Measurements from ENCODE around the gene CD58.
A peak's percentile ranks its signal among the peaks of the same experiment; 100 is the strongest.

CD58 gene

DNA sequence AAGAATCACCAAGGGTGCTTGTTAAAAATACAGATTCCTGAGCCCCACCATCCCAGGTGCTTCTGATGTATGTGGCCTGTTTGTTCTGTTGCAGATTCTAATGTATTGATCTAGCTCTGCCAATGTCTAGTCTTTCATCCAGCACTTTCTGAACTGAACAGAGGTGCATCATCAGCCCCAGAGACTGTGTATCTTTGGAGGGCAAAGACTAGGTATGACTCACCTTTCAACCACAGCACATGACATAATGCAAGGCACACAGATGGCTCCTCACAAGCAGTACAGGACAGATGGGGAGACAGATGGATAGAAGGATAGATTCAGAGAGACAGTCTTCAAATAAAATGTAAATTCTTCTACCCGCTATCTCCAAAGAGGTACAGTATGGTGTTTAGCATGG, 32.3 kb downstream of the CD58 start:
- peak; percentile 43 for DNase-seq (ENCODE audit: low spot score)

- no peak for DNase-seq (ENCODE audit: low spot score)
Observed at GRCh38 chr1:116537898-116538297, 32.9 kb downstream of the CD58 start.

GRCh38 chr1:116537040-116537831, 33.6 kb downstream of the CD58 start:
- DNase-seq (ENCODE audit: low spot score), result peak; percentile 25

GRCh38 chr1:116534014-116534739, 36.6 kb downstream of the CD58 start:
- no peak for DNase-seq (ENCODE audit: low spot score)

- no peak for DNase-seq (ENCODE audit: low spot score)
Observed at GRCh38 chr1:116533429-116533820, 37.4 kb downstream of the CD58 start.

GRCh38 chr1:116532671-116533428, 38.0 kb downstream of the CD58 start:
- DNase-seq (ENCODE audit: low spot score), result no peak

DNA sequence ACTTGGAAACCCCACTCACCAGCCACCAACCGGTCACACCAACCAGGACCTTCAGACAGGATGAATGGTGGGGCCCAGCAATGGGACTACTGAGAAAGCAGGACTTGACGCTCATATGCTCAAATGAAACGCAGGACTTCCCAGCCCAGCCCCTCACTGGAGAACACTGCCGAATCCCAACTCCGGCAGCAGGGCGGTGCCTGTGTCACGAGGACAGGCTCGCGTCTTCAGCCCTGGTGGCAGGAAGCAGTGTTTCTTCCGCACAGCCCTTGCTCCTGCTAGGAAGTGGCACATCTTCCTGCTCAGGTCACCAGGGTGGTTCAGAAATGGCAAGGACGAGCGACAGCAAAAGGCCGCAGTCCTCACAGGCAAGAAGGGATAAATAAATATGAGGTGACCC, 38.9 kb downstream of the CD58 start:
- DNase-seq (ENCODE audit: low spot score), result no peak

- no peak for DNase-seq (ENCODE audit: low spot score)
Observed at GRCh38 chr1:116529681-116530080, 41.1 kb downstream of the CD58 start.

GRCh38 chr1:116529199-116529631, 41.6 kb downstream of the CD58 start:
- no peak for DNase-seq (ENCODE audit: low spot score)

DNA sequence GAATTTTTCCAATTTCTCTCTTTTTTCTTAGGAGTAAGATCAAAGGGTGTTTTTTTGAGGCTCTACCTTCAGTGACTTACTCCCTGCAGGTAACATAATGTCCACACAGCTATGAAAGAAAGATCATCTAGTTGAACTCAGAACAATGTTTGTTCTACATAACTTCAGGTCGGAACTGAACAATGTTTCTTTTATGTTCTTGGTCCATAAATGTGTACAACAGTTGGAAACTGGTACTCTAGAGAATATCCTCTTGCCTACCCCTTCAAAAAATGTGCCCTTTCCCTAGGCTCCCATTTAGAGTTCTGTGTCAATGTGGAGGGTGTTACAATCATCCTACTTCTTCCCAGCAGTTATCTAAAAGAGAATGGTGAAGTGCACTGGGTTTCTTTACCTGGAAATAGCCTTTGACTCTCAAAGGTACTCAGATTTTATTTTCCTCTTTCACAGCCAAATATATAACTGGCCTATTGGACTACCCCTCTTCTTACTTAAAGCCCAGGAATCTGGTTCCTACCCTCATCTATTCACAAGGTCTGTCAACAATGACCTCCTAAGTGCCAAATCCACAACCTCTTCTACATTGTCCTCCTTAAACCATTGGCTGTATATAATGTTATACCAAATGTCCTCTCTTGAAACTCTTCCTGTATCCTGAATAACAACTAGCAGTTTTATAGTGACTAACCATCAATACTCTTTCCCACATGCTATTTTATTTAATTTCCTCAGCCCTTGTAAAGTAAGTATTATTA, 42.3 kb downstream of the CD58 start:
- DNase-seq (ENCODE audit: low spot score), result no peak

DNA sequence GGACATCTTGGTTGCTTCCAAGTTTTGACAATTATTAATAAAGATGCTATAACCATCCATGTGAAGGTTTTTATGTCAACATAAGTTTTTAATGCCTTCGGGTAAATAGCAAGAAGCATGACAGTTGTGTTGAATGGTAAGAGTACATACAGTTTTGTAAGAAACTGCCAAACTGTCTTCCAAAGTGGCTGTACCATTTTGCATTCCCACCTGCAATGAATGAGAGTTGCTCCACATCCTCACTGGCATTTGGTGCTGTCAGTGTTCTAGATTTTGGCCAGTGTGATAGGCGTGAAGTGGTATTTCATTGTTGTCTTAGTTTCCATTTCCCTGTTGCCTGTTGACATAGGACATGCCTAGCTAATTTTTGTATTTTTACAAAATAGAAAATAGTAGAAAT, 45.4 kb downstream of the CD58 start:
- DNase-seq (ENCODE audit: low spot score), result no peak

DNA sequence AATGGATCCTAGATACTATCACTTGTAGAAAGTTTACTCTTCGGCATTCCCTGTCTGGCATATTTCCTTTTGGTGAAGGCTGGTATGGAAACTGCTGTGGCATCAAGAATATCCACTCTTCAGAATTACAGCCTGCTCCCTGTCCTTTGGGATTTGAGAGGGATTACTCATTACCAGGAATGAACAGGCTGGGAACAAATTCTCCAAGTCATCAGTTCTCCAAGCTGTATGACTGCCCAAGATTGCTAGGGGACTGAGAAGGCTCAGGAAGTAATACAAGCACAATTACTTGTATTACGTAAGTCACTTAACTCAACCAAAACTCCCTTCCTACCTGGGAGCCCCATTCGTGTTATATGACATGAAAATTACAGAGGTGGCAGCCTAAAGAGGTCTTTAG, 49.6 kb downstream of the CD58 start:
- DNase-seq (ENCODE audit: low spot score), result no peak

GRCh38 chr1:116518400-116518799, 52.4 kb downstream of the CD58 start:
- DNase-seq (ENCODE audit: low spot score), result no peak

DNA sequence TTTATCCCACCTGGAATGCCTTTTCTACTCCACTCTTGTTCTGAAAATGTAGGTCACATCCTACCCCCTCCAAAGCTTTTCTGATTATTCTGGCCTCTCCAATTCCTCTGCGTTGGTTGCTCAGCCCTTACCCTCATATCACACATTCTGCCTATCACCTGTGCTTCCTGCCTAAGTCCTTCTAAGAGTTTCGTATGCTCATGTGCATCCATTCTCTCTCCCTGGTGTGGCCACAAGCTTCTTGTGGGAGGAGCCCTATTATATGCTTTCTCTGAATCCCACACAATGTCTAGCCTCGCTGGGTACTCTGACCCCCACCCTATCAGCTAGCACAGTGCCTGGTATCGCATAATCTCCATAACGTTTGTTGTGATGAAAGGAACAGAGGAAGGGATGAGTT, 54.2 kb downstream of the CD58 start:
- DNase-seq (ENCODE audit: low spot score), result no peak

- no peak for DNase-seq (ENCODE audit: low spot score)
Observed at GRCh38 chr1:116515702-116516101, 55.1 kb downstream of the CD58 start.

DNA sequence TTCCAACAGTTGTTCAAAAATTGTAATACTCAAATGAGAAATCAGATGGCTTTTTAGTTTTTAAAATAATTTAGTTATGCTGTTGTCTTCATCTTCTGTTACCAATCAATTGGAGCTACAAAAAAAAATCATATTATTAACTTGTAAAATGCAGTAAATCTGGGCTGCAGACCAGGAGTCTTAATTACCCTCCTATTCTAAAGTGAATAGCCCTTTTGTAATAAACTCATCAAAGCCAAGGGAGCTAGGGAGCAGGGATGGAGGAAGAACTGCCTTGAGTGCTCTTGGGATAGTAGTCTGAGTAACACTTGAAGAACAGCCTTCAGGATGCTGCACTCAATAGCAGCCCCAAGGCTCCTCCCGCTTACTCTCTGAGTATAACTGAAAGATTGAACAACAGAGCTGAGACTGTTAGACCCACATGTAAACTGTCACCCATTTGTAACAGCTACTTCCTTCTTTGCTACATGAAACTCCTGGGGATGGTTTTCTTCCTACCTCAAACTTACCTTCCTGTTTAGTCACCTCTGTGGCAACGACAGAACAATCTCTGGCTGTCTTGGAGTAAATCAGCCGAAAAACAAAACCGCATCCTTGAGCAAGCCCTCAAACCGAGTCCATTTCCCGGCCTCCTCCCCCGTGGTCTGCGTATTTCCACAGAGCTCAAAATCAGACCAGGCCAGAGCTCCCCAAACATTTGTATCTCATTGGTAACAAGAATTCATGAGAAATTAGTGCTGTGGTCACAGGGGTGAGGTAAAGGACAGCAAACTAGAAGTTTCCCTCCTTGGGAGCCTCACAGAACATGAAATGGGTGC, 55.9 kb downstream of the CD58 start:
- DNase-seq (ENCODE audit: low spot score), result no peak

GRCh38 chr1:116513956-116514355, 56.9 kb downstream of the CD58 start:
- DNase-seq (ENCODE audit: low spot score), result no peak

GRCh38 chr1:116511459-116512019, 59.3 kb downstream of the CD58 start:
- no peak for DNase-seq (ENCODE audit: low spot score)

- no peak for DNase-seq (ENCODE audit: low spot score)
Observed at GRCh38 chr1:116510361-116510760, 60.5 kb downstream of the CD58 start.
